H1 (cell line): ENCODE results near the gene SLC22A2. TPM values are rescaled to one million over a fixed set of nuclear protein-coding genes. Genes with fewer than 3 reads are reported as not detected.

ENCODE experiments used
- ASH2L ChIP-seq: fragments of 200-600, 300-600 bp; sonication (generic); IDR thresholded peaks from one replicate; pipeline ENCODE4 v1.7.1; 2017; ENCODE audit warnings: low read length
- EGR1 ChIP-seq: IDR thresholded peaks from 2 replicates; pipeline ENCODE4 v1.6.1; 2011; ENCODE audit warnings: low read depth, low read length, borderline replicate concordance
- MAFK ChIP-seq: IDR thresholded peaks from 2 replicates; pipeline ENCODE4 v1.6.1; 2012; ENCODE audit warnings: low read depth, mild to moderate bottlenecking, improper control_type of control experiment, low read length
- POLR2AphosphoS5 ChIP-seq: IDR thresholded peaks from 2 replicates; pipeline ENCODE4 v1.6.1; 2011; ENCODE audit warnings: low read depth, low read length
- RNF2 ChIP-seq: fragments of 200-900, 300-1000 bp; sonication (generic); IDR thresholded peaks from 2 replicates; pipeline ENCODE4 v1.7.1; 2016; ENCODE audit warnings: borderline replicate concordance, low read depth, mild to moderate bottlenecking, antibody characterized with exemption, low read length; ENCODE audit not compliant: poor library complexity, severe bottlenecking; ENCODE audit errors: missing control alignments
- SP1 ChIP-seq: IDR thresholded peaks from 2 replicates; pipeline ENCODE4 v1.6.1; 2011; ENCODE audit warnings: low read depth, low read length
- TEAD4 ChIP-seq: IDR thresholded peaks from 2 replicates; pipeline ENCODE4 v1.6.1; 2012; ENCODE audit warnings: low read depth, low read length, inconsistent platforms, mixed read lengths
- polyA plus RNA-seq, 7 experiments: library from polyadenylated mRNA; depleted of rRNA in 3 of 7; stranded (reverse) in 5 of 7; unstranded in 2 of 7; fragments of >200 nt in 5 of 7; fragments of 200-250 nt in 2 of 7; gene quantifications; 1 replicate in 5 of 7; 2 replicates in 1 of 7; 4 replicates in 1 of 7; pipeline versions ENCODE4 v1.2.1 to v1.2.3, GENCODE V29; 2011 to 2013; ENCODE audit warnings: missing spikeins in 2 of 7, mixed read lengths in 2 of 7
- total RNA-seq: library from RNA; stranded (reverse); fragmentation: NEBNext Ultra II Directional; extraction: Animal tissue kit (Norgen Biotek cat#: 25700); gene quantifications from 2 replicates; pipeline ENCODE4 v1.2.1, GENCODE V29; 2021
- TF ChIP-seq, protein P1 (sequence below): IDR thresholded peaks from 2 replicates; pipeline ENCODE4 v1.6.1; 2012; ENCODE audit warnings: inconsistent platforms

SLC22A2 gene
- total and polyA plus RNA-seq, 2 of the 8 experiments (the other 6 are each of a cell fraction or from before 2014, with no cell fraction given) = 0.23 to 1.4 TPM

DNA sequence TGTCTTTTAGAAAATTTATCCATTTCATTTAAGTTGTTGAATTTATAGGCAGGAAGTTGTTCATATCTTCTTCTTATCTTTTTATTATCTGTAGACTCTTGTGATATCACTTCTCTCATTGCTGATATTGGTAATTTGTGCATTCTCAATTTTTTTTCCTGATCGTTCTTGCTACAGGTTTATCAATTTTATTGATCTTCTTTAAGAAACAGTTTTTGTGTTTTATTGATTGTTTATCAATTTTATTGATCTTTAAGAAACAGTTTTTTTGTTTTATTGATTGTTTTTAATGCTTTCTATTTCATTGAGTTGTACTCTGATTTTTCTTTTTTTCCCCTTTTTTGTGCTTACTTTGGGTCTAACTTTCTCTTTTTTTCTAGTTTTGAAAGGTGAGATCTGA lies 23.8 kb upstream of the SLC22A2 start (continued):
- TF ChIP-seq ASH2L (no peak), TEAD4 (no peak), POLR2AphosphoS5 (no peak), RNF2 (no peak), SP1 (no peak), MAFK (no peak), EGR1 (no peak)
- TF ChIP-seq, protein P1, sequence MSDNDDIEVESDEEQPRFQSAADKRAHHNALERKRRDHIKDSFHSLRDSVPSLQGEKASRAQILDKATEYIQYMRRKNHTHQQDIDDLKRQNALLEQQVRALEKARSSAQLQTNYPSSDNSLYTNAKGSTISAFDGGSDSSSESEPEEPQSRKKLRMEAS = no peak
